MCF 10A (cell line): ENCODE measurements around the gene SEPTIN1. TPM values are rescaled to one million over a fixed set of nuclear protein-coding genes. Genes with fewer than 3 reads are reported as not detected.
"Not testable (repeated sequence)": the region's sequence is repeated elsewhere in the genome, so short reads cannot be mapped to it uniquely, and the experiment has no call there.

Experiments
- BruUV-seq: library from RNA; stranded (reverse); fragments of 400-500 nt; replicated peaks from 2 replicates; lab custom pipeline; 2021; lab: Mats Ljungman, UMichigan
- CTCF ChIA-PET: fragments of 300-600 bp; sonication (Branson Sonifier 250); formaldehyde crosslinking; extraction: SDS; loops from one replicate; lab custom pipeline; 2021; ENCODE audit warnings: antibody characterized with exemption, inconsistent platforms; lab: Yijun Ruan, JAX
- POLR2A ChIA-PET: fragments of 300-600, 350-650 bp; sonication (Branson Sonifier 250); formaldehyde crosslinking; extraction: SDS; loops from one replicate; lab custom pipeline; 2020; ENCODE audit warnings: antibody characterized with exemption, inconsistent platforms; lab: Yijun Ruan, JAX
- DNase-seq: peaks from one replicate; pipeline ENCODE4 v3.0.0-alpha.2; 2018; ENCODE audit not compliant: unreplicated experiment
- H3K27ac Mint-ChIP-seq: one replicate; pipeline ENCODE4 v1.8.0; 2022; ENCODE audit warnings: mild to moderate bottlenecking, low read depth, mixed read lengths; ENCODE audit not compliant: unreplicated experiment
- H3K27me3 Mint-ChIP-seq: one replicate; pipeline ENCODE4 v1.8.0; 2022; ENCODE audit warnings: mixed read lengths; ENCODE audit not compliant: insufficient read depth, unreplicated experiment
- H3K36me3 Mint-ChIP-seq: one replicate; pipeline ENCODE4 v1.8.0; 2022; ENCODE audit warnings: mild to moderate bottlenecking, moderate library complexity, mixed read lengths; ENCODE audit not compliant: insufficient read depth, unreplicated experiment
- H3K4me1 Mint-ChIP-seq: one replicate; pipeline ENCODE4 v1.8.0; 2022; ENCODE audit warnings: mixed read lengths; ENCODE audit not compliant: insufficient read depth, unreplicated experiment
- H3K4me3 Mint-ChIP-seq: one replicate; pipeline ENCODE4 v1.8.0; 2022; ENCODE audit warnings: mild to moderate bottlenecking, moderate library complexity, mixed read lengths; ENCODE audit not compliant: unreplicated experiment
- H3K9me3 Mint-ChIP-seq: one replicate; pipeline ENCODE4 v1.8.0; 2022; ENCODE audit warnings: mixed read lengths; ENCODE audit not compliant: unreplicated experiment
- CTCF ChIP-seq: fragments of 200-600 bp; IDR thresholded peaks from one replicate; pipeline ENCODE4 v1.8.0; 2022; ENCODE audit warnings: antibody characterized with exemption, mild to moderate bottlenecking; ENCODE audit not compliant: unreplicated experiment
- intact Hi-C: fragments of 100-400 bp; cut with micrococcal nuclease; formaldehyde crosslinking; loops from 2 replicates; pipeline ENCODE4 v1.14.1; 2022
- total RNA-seq: library from RNA; stranded (reverse); gene quantifications from 2 replicates; pipeline ENCODE4 v1.2.3, GENCODE V29; 2022

Gene SEPTIN1
- total RNA-seq, 1 experiment from 2014 or later = 1.7 TPM

GRCh38 chr16:30397776-30398660 is 15.7 kb upstream of the SEPTIN1 start:
- no peak overlapping the region for H3K27ac Mint-ChIP-seq
- BruUV-seq = no TSS peak
- peaks cover 7% of the 10 kb centered on the region for H3K4me1 Mint-ChIP-seq
- H3K9me3 Mint-ChIP-seq = no peaks in the 10 kb centered on the region
- TF ChIP-seq CTCF = no peak
- CTCF ChIA-PET = interaction anchor here (0.8 to 2.7 kb wide), 3 partner anchors 11 to 231 kb away, joined by 3 to 13 read pairs (median 5); no protein-coding TSS in a partner anchor
- no peak overlapping the region for H3K4me3 Mint-ChIP-seq
- H3K36me3 Mint-ChIP-seq = no peaks in the 10 kb centered on the region
- POLR2A ChIA-PET = interaction anchor here (0.7 to 4.8 kb wide), 4 partner anchors 9 to 159 kb away, joined by 3 to 66 read pairs (median 4); partner anchors contain the start of genes CD2BP2 and ZNF771
- DNase-seq = no peak
- intact Hi-C loops = no loop called here
- no peaks in the 10 kb centered on the region for H3K27me3 Mint-ChIP-seq

DNA sequence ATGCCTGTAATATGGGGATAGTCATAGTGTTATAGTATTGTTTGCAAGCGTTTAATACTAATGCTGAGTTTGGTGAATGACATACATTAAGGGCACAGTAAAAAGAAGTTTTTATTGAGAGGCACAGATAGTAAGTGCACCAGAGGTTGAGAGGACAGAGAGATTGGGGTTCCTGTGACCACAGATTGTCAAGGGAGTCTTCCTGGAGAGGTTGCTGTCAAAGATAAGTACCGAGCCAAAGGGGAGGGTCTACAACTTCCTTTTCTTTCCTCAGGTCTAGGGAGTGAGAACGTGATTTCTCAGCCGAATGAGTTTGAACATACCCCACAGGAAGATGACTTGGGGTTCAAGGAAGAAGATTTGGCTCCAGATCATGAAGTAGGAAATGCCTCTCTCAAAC is 14.7 kb upstream of the SEPTIN1 start:
- intact Hi-C loops = no loop called here
- Mint-ChIP-seq H3K9me3 (no peaks in the 10 kb centered on the region), H3K36me3 (no peaks in the 10 kb centered on the region), H3K27ac (no peak overlapping the region), H3K27me3 (no peaks in the 10 kb centered on the region), H3K4me3 (peak overlapping the region; percentile 83), H3K4me1 (peaks cover 7% of the 10 kb centered on the region)
- CTCF ChIA-PET = no interaction called here
- no peak for DNase-seq
- no TSS peak for BruUV-seq
- POLR2A ChIA-PET = interaction anchor here (0.7 to 4.8 kb wide), 6 partner anchors 10 to 160 kb away, joined by 3 to 66 read pairs (median 4); partner anchors contain the start of genes CD2BP2 and ZNF771
- TF ChIP-seq CTCF = no peak

- H3K9me3 Mint-ChIP-seq, H3K4me1 Mint-ChIP-seq, H3K27me3 Mint-ChIP-seq, H3K36me3 Mint-ChIP-seq, DNase-seq, intact Hi-C loops: not testable (repeated sequence)
- ChIA-PET POLR2A (interaction anchor here (1.0 to 4.8 kb wide), 9 partner anchors 10 to 297 kb away, joined by 3 to 66 read pairs (median 4); partner anchors contain the start of genes CD2BP2 and ZNF771), CTCF (interaction anchor here (0.7 to 2.2 kb wide), 7 partner anchors 9 to 232 kb away, joined by 3 to 11 read pairs (median 6); no protein-coding TSS in a partner anchor)
- Mint-ChIP-seq H3K27ac (peak overlapping the region; percentile 44), H3K4me3 (peak overlapping the region; percentile 83)
- BruUV-seq = TSS peak; percentile 42
Measured at GRCh38 chr16:30396627-30397026, 14.3 kb upstream of the SEPTIN1 start.

GRCh38 chr16:30395992-30396585 is 13.7 kb upstream of the SEPTIN1 start:
- H3K9me3 Mint-ChIP-seq = no peaks in the 10 kb centered on the region

More at GRCh38 chr16:30395992-30396585, 13.7 kb upstream of the SEPTIN1 start:
- H3K27me3 Mint-ChIP-seq = no peaks in the 10 kb centered on the region
- intact Hi-C loops = no loop called here
- no peaks in the 10 kb centered on the region for H3K36me3 Mint-ChIP-seq
- ChIA-PET CTCF (interaction anchor here (0.6 to 2.2 kb wide), 12 partner anchors 8 to 233 kb away, joined by 3 to 11 read pairs (median 4); partner anchors contain the start of gene DCTPP1), POLR2A (interaction anchor here (1.0 to 4.8 kb wide), 12 partner anchors 11 to 297 kb away, joined by 3 to 66 read pairs (median 4); partner anchors contain the start of genes CD2BP2, ZNF688 and ZNF771)
- no TSS peak for BruUV-seq
- DNase-seq = no peak
- H3K4me1 Mint-ChIP-seq = peaks cover 7% of the 10 kb centered on the region
- H3K27ac Mint-ChIP-seq = peak overlapping the region; percentile 44
- peak overlapping the region; percentile 83 for H3K4me3 Mint-ChIP-seq
- no peak for TF ChIP-seq CTCF
